Stomach smooth muscle (tissue), 2 donors: Measurements from ENCODE around the gene TMEM164.

ENCODE experiments used
- H3K27ac ChIP-seq: one replicate; pipeline ENCODE4 v1.7.0; 2013; ENCODE audit warnings: mild to moderate bottlenecking, low read length, inconsistent platforms
- H3K27me3 ChIP-seq, 2 donors: one replicate each; pipeline ENCODE4 v1.7.0; 2013; ENCODE audit warnings: low read length in 2 of 2; ENCODE audit not compliant: insufficient read depth in 2 of 2, control insufficient read depth in 1 of 2
- H3K36me3 ChIP-seq, 2 donors: one replicate each; pipeline ENCODE4 v1.7.0; 2013; ENCODE audit warnings: low read length in 2 of 2; ENCODE audit not compliant: control insufficient read depth in 2 of 2, insufficient read depth in 2 of 2
- H3K4me1 ChIP-seq: one replicate; pipeline ENCODE4 v1.7.0; 2013; ENCODE audit warnings: low read length; ENCODE audit not compliant: control insufficient read depth, insufficient read depth
- H3K4me3 ChIP-seq, 2 donors: one replicate each; pipeline ENCODE4 v1.7.0; 2013; ENCODE audit warnings: low read length in 2 of 2
- H3K9ac ChIP-seq, 2 donors: one replicate each; pipeline ENCODE4 v1.7.0; 2013; ENCODE audit warnings: low read length in 2 of 2, mild to moderate bottlenecking in 1 of 2
- H3K9me3 ChIP-seq, 2 donors: one replicate each; pipeline ENCODE4 v1.7.0; 2013; ENCODE audit warnings: low read length in 2 of 2; ENCODE audit not compliant: control insufficient read depth in 2 of 2
- donor health status: healthy.
- donor health status: Pancreatic carcinoma.

Gene TMEM164

DNA sequence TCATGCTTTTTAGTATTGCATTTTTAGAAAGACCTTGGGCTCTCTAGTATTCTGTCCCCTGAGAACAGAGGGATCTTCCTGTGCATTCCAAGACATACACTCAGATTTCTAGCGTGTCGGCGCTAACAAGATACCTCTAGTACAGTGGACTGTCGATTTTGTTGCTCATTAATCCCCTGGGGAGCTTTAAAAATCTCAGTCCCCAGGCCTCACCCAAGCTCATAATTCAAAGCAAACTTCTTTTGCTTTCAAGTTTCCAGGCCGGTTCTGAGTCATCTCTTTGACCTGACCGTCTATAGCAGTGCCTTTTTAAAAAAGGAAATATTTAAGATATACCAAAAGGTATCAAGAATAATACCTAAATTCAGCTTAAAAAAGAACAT is 178.0 kb downstream of the TMEM164 start:
- Histone ChIP-seq H3K27ac (no peak overlapping the region), H3K9me3 (no peaks in the 10 kb centered on the region), H3K9ac (no peak overlapping the region), H3K4me1 (peaks cover 5% of the 10 kb centered on the region), H3K27me3 (peaks cover 0 to 18% of the 10 kb centered on the region in 2 donors), H3K36me3 (no peaks in the 10 kb centered on the region), H3K4me3 (no peak overlapping the region)

DNA sequence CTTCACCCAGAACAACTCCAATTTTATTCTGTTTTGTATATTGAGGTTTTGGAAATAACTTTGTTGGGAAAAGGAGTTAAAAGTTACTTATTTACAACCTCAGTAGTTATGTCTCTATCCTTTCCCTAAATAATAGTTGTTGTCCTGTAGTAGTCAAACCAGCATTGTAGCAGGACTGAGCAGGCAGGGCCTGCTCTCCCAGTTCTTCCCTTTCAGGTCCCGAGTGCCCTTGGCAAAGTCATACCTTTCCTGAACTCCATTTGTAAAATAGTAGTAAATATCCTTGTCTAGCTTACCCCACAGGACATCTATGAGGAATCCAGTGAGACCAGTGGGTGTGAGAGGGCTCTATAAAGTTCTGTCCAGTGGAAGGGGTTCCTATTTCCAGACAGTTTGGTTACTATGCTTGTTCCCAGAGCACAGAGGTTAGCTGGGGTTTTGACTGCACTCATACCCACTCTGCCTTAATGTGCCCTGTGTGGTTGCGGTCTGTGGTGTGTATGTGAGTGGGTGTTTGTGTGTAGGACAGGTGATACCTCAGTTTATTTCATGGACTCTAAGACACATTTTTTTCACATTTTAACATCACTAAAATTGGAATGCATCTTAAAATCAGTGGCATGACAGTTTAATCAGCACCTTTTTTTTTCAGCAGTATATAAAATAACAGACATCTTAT is 178.7 kb downstream of the TMEM164 start:
- Histone ChIP-seq H3K36me3 (no peaks in the 10 kb centered on the region), H3K4me1 (peaks cover 5% of the 10 kb centered on the region), H3K9me3 (no peaks in the 10 kb centered on the region), H3K27ac (no peak overlapping the region), H3K9ac (no peak overlapping the region), H3K27me3 (peaks cover 0 to 18% of the 10 kb centered on the region in 2 donors), H3K4me3 (no peak overlapping the region)

DNA sequence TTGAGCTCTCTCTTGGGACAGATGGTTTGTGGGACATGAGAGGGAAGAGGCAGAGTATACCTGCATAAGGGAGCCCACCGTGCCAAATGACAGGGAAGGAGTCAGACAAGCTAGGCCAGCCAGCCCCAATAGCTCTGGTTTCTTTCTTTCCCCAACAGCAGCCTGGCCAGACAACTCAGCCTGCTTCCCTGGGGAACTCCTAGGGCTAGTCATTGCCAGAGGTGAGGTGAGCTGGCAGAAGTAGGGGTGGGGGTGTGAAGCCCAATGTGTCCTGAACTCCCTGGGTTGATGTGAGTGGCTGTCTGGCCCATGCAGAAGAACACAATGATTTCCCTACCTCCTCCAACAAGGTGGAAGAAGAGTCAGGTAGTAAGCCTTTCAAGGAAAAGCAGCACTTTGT is 179.4 kb downstream of the TMEM164 start:
- H3K9me3 ChIP-seq, result no peaks in the 10 kb centered on the region

DNA sequence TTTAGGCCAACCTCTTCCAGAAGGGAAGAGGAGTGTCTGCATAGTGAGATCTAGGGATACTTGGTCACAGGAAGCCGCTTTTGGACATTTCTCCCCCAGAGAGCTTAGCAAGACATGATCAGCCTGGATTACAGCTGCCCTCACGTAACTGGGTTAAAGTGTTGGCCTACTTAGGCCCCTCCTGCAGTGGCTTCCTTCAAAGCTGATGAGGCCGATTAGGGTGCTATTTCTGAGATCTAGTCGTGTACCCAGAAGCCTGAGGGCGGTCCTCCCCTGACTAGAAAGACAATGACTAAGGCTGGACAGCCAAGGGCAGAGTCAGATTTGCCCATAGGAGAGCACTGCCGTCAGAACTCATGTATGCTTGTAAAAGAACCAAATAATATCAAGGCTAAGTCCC is 180.0 kb downstream of the TMEM164 start:
- no peaks in the 10 kb centered on the region for H3K36me3 ChIP-seq
- no peak overlapping the region for H3K4me3 ChIP-seq
- H3K27ac ChIP-seq, result no peak overlapping the region
- H3K9me3 ChIP-seq, result no peaks in the 10 kb centered on the region
- peaks cover 5% of the 10 kb centered on the region for H3K4me1 ChIP-seq
- H3K9ac ChIP-seq, result no peak overlapping the region
- peaks cover 0 to 15% of the 10 kb centered on the region in 2 donors for H3K27me3 ChIP-seq

More for the DNA sequence above, 179.4 kb downstream of the TMEM164 start:
- no peak overlapping the region for H3K27ac ChIP-seq
- peaks cover 0 to 15% of the 10 kb centered on the region in 2 donors for H3K27me3 ChIP-seq
- H3K36me3 ChIP-seq, result no peaks in the 10 kb centered on the region
- H3K9ac ChIP-seq, result no peak overlapping the region
- H3K4me1 ChIP-seq, result peaks cover 5% of the 10 kb centered on the region
- no peak overlapping the region for H3K4me3 ChIP-seq

DNA sequence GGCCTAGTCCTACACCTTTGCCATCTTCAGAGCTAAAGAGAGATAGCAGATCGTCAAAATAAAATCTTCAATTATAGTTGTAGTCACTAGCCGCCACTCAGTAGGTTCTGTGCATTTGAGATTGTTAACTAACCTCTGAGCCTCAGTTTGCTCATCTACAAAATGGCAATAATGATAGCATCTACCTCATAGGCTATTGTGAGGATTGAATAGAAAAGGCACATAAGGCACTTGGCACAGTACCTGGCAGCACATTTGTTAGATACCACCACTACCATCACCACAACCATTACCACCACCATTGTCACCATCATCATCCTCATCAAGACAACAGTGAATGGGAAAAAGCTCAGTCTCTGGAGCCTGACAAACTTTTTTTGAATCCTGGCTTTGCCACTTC is 180.4 kb downstream of the TMEM164 start:
- no peak overlapping the region for H3K4me3 ChIP-seq
- peaks cover 5% of the 10 kb centered on the region for H3K4me1 ChIP-seq
- H3K27ac ChIP-seq, result no peak overlapping the region
- no peaks in the 10 kb centered on the region for H3K36me3 ChIP-seq
- H3K9me3 ChIP-seq, result no peaks in the 10 kb centered on the region
- no peak overlapping the region for H3K9ac ChIP-seq
- peaks cover 0 to 13% of the 10 kb centered on the region in 2 donors for H3K27me3 ChIP-seq

DNA sequence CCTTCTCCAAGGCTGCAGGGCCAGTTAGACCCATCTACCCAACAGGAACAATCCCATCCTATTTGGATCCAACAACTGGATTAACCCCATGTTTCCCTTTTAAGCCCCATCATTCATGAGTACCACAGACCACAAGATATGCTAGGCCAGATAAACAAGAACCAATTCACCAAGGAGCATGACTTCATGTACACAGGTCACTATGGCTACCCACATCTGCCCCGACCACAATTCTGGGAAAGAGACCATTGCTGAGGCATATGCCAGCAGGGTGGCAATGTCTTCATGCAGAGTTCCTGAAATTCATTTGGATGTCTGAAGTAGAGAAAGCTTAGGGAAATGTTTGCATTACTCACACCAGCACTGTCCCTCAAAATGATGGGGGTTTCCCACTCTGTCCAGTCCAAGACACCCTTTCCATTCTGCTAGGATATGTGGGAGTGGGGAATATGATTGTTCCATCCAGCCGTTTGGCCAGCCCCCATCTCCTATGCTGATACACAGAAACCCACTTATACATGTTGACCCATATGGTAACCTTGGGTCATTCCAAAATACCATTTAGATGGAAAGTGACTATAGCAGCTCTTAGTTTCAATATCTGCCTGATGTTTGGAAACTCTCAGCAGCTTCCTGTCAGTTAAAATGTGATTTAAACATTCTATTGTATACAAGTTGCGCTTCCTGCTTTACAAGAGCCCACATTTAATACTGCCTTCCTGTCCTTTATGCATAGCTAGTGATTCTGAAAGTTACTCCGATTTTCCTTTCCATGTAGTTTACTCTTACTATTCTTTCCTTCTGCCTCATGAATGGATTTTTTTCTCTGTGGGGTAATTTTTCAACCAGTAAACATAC is 186.0 kb downstream of the TMEM164 start:
- no peaks in the 10 kb centered on the region for H3K4me1 ChIP-seq
- H3K4me3 ChIP-seq, result no peak overlapping the region
- no peaks in the 10 kb centered on the region for H3K27me3 ChIP-seq
- H3K9ac ChIP-seq, result no peak overlapping the region
- H3K27ac ChIP-seq, result no peak overlapping the region
- no peaks in the 10 kb centered on the region for H3K9me3 ChIP-seq
- H3K36me3 ChIP-seq, result no peaks in the 10 kb centered on the region

DNA sequence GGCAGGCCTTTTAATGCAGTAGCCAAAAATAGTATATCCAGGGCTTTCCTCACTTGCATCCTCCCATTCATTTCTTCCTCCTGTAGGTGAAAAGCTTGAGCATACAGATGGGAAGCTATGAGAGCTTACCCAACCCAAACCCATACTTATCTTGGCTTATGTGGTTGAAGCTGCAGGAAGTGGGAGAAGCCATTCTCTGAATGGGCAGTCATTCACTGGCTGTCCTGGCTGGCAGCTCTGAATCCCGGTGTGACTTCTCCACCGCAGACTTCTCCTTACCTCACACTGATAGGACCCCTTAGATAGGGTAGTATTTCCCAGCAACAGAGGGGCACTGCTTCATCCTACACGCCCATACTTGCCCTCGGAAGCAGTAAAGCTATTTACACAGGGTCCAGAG is 189.6 kb downstream of the TMEM164 start:
- H3K27me3 ChIP-seq, result no peaks in the 10 kb centered on the region
- no peaks in the 10 kb centered on the region for H3K9me3 ChIP-seq
- H3K36me3 ChIP-seq, result no peaks in the 10 kb centered on the region
- no peak overlapping the region for H3K9ac ChIP-seq
- H3K4me1 ChIP-seq, result no peaks in the 10 kb centered on the region
- no peak overlapping the region for H3K4me3 ChIP-seq
- no peak overlapping the region for H3K27ac ChIP-seq

DNA sequence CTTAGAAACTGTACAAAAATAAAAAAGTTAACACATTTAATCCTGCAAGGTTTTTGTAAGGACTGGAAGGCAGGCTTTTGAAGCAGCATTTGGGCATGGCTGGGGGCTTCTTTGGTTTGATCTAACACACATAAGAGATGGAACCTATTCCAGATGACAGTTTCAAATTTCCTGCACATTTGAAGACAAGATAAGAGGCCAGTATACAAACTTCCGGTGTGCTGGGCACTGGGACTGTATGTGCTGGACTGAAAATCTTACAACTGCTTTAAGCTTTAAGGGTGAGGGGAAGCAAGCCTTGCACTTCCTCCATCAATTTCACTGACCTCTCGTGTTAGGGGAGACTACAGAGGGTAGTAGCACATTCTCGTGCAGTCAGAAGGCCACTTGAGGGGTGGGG is 192.1 kb downstream of the TMEM164 start:
- no peaks in the 10 kb centered on the region for H3K4me1 ChIP-seq
- no peak overlapping the region for H3K27ac ChIP-seq
- no peaks in the 10 kb centered on the region for H3K27me3 ChIP-seq
- H3K9me3 ChIP-seq, result no peaks in the 10 kb centered on the region
- H3K4me3 ChIP-seq, result no peak overlapping the region
- H3K9ac ChIP-seq, result no peak overlapping the region
- H3K36me3 ChIP-seq, result no peaks in the 10 kb centered on the region

DNA sequence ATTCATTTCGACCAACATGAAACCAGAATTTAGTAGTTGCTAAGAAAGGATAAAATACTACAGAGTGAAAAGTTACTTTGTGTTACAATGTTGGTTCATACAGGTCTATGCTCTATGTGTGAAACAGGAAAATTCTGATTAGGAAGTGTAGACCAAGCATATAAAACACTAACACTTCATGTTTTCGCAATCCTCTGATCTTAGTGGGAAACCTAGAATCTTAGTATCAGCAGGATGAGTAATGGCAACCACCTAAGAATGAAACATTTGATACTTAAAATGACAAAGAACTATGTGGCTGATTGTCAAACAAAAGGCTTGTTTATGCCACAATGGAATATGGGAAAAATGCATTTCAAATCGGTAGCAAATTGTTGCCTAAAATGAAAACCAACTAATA is 198.9 kb downstream of the TMEM164 start:
- H3K27ac ChIP-seq, result no peak overlapping the region
- no peaks in the 10 kb centered on the region for H3K36me3 ChIP-seq
- no peak overlapping the region for H3K9ac ChIP-seq
- H3K4me3 ChIP-seq, result no peak overlapping the region
- no peaks in the 10 kb centered on the region for H3K27me3 ChIP-seq
- no peaks in the 10 kb centered on the region for H3K4me1 ChIP-seq
- no peaks in the 10 kb centered on the region for H3K9me3 ChIP-seq

DNA sequence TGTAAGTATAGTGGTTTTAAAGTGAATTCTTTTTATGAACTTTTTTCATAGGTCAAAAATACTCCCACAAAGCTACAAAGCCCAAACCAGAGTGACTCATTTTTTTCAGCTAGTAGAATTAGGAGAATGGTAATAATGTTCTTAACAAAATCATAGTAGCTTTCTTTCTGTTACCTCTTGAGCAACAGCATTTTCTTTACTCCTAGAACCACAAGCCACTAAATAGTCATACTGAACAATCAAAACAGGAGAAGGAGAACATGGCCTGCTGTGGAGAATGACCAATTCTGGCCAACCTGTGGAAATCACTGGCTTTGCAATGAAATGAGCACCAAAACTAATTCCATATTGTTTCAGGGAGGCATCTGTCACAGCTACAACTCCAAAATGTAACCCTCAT is 202.1 kb downstream of the TMEM164 start:
- Histone ChIP-seq H3K27me3 (no peaks in the 10 kb centered on the region), H3K9ac (no peak overlapping the region), H3K4me3 (no peak overlapping the region), H3K36me3 (no peaks in the 10 kb centered on the region), H3K27ac (no peak overlapping the region), H3K9me3 (no peaks in the 10 kb centered on the region), H3K4me1 (no peaks in the 10 kb centered on the region)

DNA sequence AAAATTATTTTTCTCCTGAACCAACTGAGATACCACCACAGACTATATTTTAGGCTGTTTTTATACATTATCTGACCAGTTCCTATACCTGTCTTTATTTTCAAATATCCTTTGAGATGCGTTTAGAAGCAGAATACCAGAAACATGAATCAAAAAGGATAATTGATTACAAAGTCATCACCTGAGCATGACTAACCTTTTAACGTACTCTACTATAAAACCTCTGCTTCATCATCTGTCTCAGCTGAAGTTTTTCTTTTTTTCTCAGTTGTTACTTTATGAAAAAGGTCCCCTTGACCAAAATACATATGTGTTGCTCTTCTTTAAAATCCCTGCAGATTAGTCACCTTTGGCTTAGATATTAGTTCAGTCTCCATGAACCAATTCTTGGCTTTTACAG is 205.2 kb downstream of the TMEM164 start:
- H3K36me3 ChIP-seq, result no peaks in the 10 kb centered on the region
- no peaks in the 10 kb centered on the region for H3K4me1 ChIP-seq
- no peak overlapping the region for H3K4me3 ChIP-seq
- no peak overlapping the region for H3K27ac ChIP-seq
- H3K9ac ChIP-seq, result no peak overlapping the region
- H3K27me3 ChIP-seq, result peaks cover 0 to 2% of the 10 kb centered on the region in 2 donors
- H3K9me3 ChIP-seq, result no peaks in the 10 kb centered on the region
